Measurements from ENCODE around the gene ABO.

GRCh38 chr9:133205996-133206931, 68.7 kb downstream of the ABO start:
- no peak for TF ChIP-seq CTCF (IDR thresholded peaks at IDR 0.05)
- no peak for TF ChIP-seq POLR2A (IDR thresholded peaks at IDR 0.05)
